CD14-positive monocyte (primary cell): Measurements from ENCODE around the gene POLE. TPM values are rescaled to one million over a fixed set of nuclear protein-coding genes. Genes with fewer than 3 reads are reported as not detected.

ENCODE experiments used
- DNase-seq, 3 donors: peaks; one replicate each; pipeline ENCODE4 v3.0.0-alpha.2; 2011 to 2022
- H2AFZ ChIP-seq: 2 replicates; pipeline ENCODE4 v1.6.0; 2012; ENCODE audit warnings: mild to moderate bottlenecking, low read depth, low read length, inconsistent platforms; ENCODE audit not compliant: insufficient read depth, poor library complexity, severe bottlenecking
- H3K27ac ChIP-seq, 2 donors: 1 replicate in 1 of 2; 2 replicates in 1 of 2; pipeline ENCODE4 v1.5.1; 2012 to 2013; ENCODE audit warnings: low read length in 2 of 2, control low read depth in 1 of 2, inconsistent platforms in 1 of 2, low read depth in 1 of 2, mild to moderate bottlenecking in 1 of 2
- H3K27me3 ChIP-seq, 2 donors: one replicate each; pipeline versions ENCODE4 v1.6.0 to v1.6.1; 2011 to 2013; ENCODE audit warnings: low read length in 2 of 2; ENCODE audit not compliant: control insufficient read depth in 2 of 2, insufficient read depth in 2 of 2
- H3K36me3 ChIP-seq, 2 donors: replicated peaks in 1 of 2; 1 replicate in 1 of 2; 2 replicates in 1 of 2; pipeline versions ENCODE4 v1.5.1 to v1.6.1; 2012 to 2013; ENCODE audit warnings: low read length in 2 of 2, control low read depth in 1 of 2, inconsistent platforms in 1 of 2, mild to moderate bottlenecking in 1 of 2; ENCODE audit not compliant: insufficient read depth in 2 of 2, control insufficient read depth in 1 of 2
- H3K4me1 ChIP-seq, 2 donors: 1 replicate in 1 of 2; 2 replicates in 1 of 2; pipeline versions ENCODE4 v1.5.1 to v1.6.1; 2012 to 2013; ENCODE audit warnings: low read length in 2 of 2, control low read depth in 1 of 2, inconsistent platforms in 1 of 2, mild to moderate bottlenecking in 1 of 2, moderate library complexity in 1 of 2; ENCODE audit not compliant: insufficient read depth in 2 of 2, control insufficient read depth in 1 of 2
- H3K4me2 ChIP-seq: replicated peaks from 2 replicates; pipeline ENCODE3; 2012; ENCODE audit warnings: low read length, moderate library complexity, mild to moderate bottlenecking; ENCODE audit not compliant: poor library complexity, severe bottlenecking; ENCODE audit errors: extremely low read depth
- H3K4me3 ChIP-seq, 3 experiments: fragments of 200-600 bp in 1 of 3; sonication (generic) in 1 of 3; replicated peaks in 1 of 3; 1 replicate in 2 of 3; 2 replicates in 1 of 3; pipeline ENCODE4 v1.5.1; 2011 to 2013; ENCODE audit warnings: low read length in 3 of 3, mild to moderate bottlenecking in 3 of 3, control low read depth in 2 of 3, low read depth in 2 of 3, inconsistent platforms in 1 of 3, moderate library complexity in 1 of 3
- H3K79me2 ChIP-seq: 2 replicates; pipeline ENCODE4 v1.6.0; 2012; ENCODE audit warnings: mild to moderate bottlenecking, control low read depth, inconsistent platforms, low read length, moderate library complexity; ENCODE audit not compliant: insufficient read depth
- H3K9ac ChIP-seq: 2 replicates; pipeline ENCODE4 v1.6.0; 2017; ENCODE audit warnings: low read length, mild to moderate bottlenecking; ENCODE audit not compliant: insufficient read depth, poor library complexity, severe bottlenecking
- H3K9me3 ChIP-seq, 2 donors: replicated peaks in 1 of 2; 1 replicate in 1 of 2; 2 replicates in 1 of 2; pipeline versions ENCODE4 v1.5.1 to v1.6.1; 2012 to 2013; ENCODE audit warnings: low read length in 2 of 2, control low read depth in 1 of 2; ENCODE audit not compliant: control insufficient read depth in 1 of 2, insufficient read depth in 1 of 2
- H4K20me1 ChIP-seq: 2 replicates; pipeline ENCODE4 v1.6.0; 2012; ENCODE audit warnings: mild to moderate bottlenecking, low read length, control low read depth, moderate library complexity; ENCODE audit not compliant: insufficient read depth
- H3K27ac Mint-ChIP-seq, 7 donors: one replicate each; pipeline ENCODE4 v1.8.0; 2020; ENCODE audit warnings: mild to moderate bottlenecking in 7 of 7, mixed read lengths in 7 of 7, moderate library complexity in 6 of 7, inconsistent platforms in 2 of 7
- H3K27me3 Mint-ChIP-seq, 3 donors: one replicate each; pipeline ENCODE4 v1.8.0; 2021 to 2022; ENCODE audit warnings: low read depth in 3 of 3, mild to moderate bottlenecking in 3 of 3, mixed read lengths in 3 of 3, moderate library complexity in 3 of 3, inconsistent platforms in 1 of 3
- H3K36me3 Mint-ChIP-seq, 2 donors: one replicate each; pipeline ENCODE4 v1.8.0; 2020; ENCODE audit warnings: mixed read lengths in 2 of 2, inconsistent platforms in 1 of 2, mild to moderate bottlenecking in 1 of 2
- H3K4me1 Mint-ChIP-seq: one replicate; pipeline ENCODE4 v1.8.0; 2020; ENCODE audit warnings: mild to moderate bottlenecking, mixed read lengths
- H3K4me3 Mint-ChIP-seq, 2 donors: one replicate each; pipeline ENCODE4 v1.8.0; 2020; ENCODE audit warnings: mild to moderate bottlenecking in 2 of 2, mixed read lengths in 2 of 2, moderate library complexity in 1 of 2
- H3K9me3 Mint-ChIP-seq, 7 donors: one replicate each; pipeline ENCODE4 v1.8.0; 2020 to 2022; ENCODE audit warnings: mixed read lengths in 7 of 7, mild to moderate bottlenecking in 6 of 7, moderate library complexity in 6 of 7, inconsistent platforms in 2 of 7
- WGBS: methylation state at CpG from one replicate; pipeline ENCODE4 v1.1.5; 2013; ENCODE audit warnings: missing lambda C conversion rate; ENCODE audit not compliant: insufficient coverage; 5-methylcytosine and 5-hydroxymethylcytosine counted together
- intact Hi-C, 2 donors: fragments of 100-400 bp; cut with micrococcal nuclease; formaldehyde crosslinking; loops; one replicate each; pipeline versions ENCODE4 v1.15.0 to v1.15.1; 2023
- polyA plus RNA-seq, 3 donors: library from polyadenylated mRNA; depleted of rRNA in 1 of 3; unstranded in 2 of 3; stranded (reverse) in 1 of 3; fragments of 300-500 nt in 2 of 3; fragments of >200 nt in 1 of 3; fragmentation: Illumina TruSeq in 2 of 3; gene quantifications; 1 replicate in 2 of 3; 2 replicates in 1 of 3; pipeline ENCODE4 v1.2.3, GENCODE V29; 2012 to 2021
- TF ChIP-seq, protein P1 (sequence below): fragments of 200-600 bp; IDR thresholded peaks from one replicate; pipeline ENCODE4 v1.8.0; 2022; ENCODE audit warnings: antibody characterized with exemption, mild to moderate bottlenecking

The POLE gene
- polyA plus RNA-seq, 3 donors = 1.00 to 24.2 (median 2.2) TPM

DNA sequence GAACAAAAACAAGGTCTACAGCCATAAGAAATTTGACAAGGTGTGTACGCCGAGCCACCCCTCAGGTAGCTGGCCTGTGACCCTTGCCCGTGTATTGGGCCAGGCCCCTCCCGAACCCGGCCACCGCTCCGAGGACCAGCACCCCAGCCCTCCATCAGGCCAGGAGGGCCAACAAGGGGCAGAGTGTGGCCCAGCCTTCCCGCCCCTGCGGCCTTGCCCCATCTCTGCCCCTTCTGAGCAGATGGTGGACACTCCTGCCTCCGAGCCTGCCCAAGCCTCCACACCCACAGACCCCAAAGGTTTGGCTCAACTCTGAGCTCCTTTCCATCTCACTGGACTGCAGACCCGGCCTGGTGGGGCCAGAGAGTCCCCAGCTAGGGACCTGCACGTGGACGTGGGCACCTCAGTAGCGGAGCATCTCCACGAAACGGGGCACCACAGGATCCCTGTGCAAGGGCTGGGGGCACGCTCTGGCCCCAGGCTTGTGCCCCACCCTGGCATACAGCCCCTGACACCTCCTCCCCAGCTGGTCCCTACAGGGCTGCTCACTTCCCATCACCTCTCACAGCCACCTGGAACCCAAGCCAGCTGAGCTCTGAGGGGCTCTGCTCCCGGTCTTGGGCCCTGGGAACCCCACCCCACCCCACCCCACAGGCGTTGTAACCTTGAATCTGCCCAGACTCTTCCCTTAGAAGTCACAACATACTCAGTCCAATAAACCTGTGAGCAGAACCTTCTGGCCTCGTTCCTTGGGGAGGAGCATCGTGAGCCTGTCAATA, 65.3 kb downstream of the POLE start:
- H3K79me2 ChIP-seq = no peaks in the 10 kb centered on the region
- Mint-ChIP-seq H3K27ac (no peak overlapping the region), H3K36me3 (peaks cover 25 to 38% of the 10 kb centered on the region in 2 donors), H3K9me3 (peaks cover 10 to 19% (median 14%) of the 10 kb centered on the region in 7 donors), H3K4me1 (peaks cover 2% of the 10 kb centered on the region), H3K27me3 (peaks cover 27 to 48% (median 34%) of the 10 kb centered on the region in 3 donors), H3K4me3 (no peak overlapping the region)
- TF ChIP-seq, protein P1, sequence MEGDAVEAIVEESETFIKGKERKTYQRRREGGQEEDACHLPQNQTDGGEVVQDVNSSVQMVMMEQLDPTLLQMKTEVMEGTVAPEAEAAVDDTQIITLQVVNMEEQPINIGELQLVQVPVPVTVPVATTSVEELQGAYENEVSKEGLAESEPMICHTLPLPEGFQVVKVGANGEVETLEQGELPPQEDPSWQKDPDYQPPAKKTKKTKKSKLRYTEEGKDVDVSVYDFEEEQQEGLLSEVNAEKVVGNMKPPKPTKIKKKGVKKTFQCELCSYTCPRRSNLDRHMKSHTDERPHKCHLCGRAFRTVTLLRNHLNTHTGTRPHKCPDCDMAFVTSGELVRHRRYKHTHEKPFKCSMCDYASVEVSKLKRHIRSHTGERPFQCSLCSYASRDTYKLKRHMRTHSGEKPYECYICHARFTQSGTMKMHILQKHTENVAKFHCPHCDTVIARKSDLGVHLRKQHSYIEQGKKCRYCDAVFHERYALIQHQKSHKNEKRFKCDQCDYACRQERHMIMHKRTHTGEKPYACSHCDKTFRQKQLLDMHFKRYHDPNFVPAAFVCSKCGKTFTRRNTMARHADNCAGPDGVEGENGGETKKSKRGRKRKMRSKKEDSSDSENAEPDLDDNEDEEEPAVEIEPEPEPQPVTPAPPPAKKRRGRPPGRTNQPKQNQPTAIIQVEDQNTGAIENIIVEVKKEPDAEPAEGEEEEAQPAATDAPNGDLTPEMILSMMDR = no peak
- no peak overlapping the region for H3K4me2 ChIP-seq
- intact Hi-C loops = no loop called here
- H3K4me1 ChIP-seq = no peaks in the 10 kb centered on the region
- H4K20me1 ChIP-seq = no peaks in the 10 kb centered on the region
- H3K4me3 ChIP-seq = no peak overlapping the region
- no peak overlapping the region for H3K27ac ChIP-seq
- H3K9me3 ChIP-seq = peaks cover 11 to 13% of the 10 kb centered on the region in 2 donors
- H3K9ac ChIP-seq = no peak overlapping the region
- H3K36me3 ChIP-seq = peaks cover 23 to 24% of the 10 kb centered on the region in 2 donors
- 76% methylated on average over 19 of the region's 21 CpGs for WGBS
- DNase-seq = no peak
- H3K27me3 ChIP-seq = peaks cover 15 to 36% of the 10 kb centered on the region in 2 donors
- no peak overlapping the region for H2AFZ ChIP-seq

DNA sequence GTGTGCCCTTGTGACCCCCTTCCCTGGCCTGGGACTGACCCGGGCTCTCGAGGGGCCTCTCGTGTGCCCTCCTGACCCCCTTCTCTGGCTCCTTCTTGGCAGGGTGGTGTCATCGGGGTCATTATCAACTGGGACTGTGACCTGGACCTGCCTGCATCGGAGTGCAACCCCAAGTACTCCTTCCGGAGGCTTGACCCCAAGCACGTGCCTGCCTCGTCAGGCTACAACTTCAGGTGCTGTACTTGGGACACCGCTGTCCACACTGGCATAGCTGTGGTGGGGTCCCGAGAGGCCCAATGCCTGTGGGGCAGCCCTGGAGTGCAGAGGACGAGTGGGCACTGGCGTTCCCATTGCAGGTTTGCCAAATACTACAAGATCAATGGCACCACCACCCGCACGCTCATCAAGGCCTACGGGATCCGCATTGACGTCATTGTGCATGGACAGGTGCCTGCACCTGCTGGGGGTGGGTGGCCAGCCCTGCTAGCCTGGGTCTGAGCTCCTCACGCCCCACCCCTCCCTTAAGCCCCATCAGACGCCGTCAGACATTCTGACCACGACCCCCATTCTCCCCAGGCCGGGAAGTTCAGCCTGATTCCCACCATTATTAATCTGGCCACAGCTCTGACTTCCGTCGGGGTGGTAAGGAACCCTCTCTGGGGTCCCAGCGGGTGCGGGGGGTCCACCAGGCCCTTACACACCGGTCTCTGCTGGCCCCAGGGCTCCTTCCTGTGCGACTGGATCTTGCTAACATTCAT, 66.1 kb downstream of the POLE start:
- Histone ChIP-seq H3K4me1 (no peaks in the 10 kb centered on the region), H3K9ac (no peak overlapping the region), H3K9me3 (peaks cover 19 to 21% of the 10 kb centered on the region in 2 donors), H4K20me1 (no peaks in the 10 kb centered on the region), H3K79me2 (no peaks in the 10 kb centered on the region), H3K36me3 (peaks cover 21 to 23% of the 10 kb centered on the region in 2 donors), H3K4me2 (no peak overlapping the region), H3K27me3 (peaks cover 15 to 44% of the 10 kb centered on the region in 2 donors), H3K27ac (no peak overlapping the region), H3K4me3 (no peak overlapping the region), H2AFZ (no peak overlapping the region)
- H3K27ac Mint-ChIP-seq = no peak overlapping the region
- intact Hi-C loops = no loop called here
- H3K4me3 Mint-ChIP-seq = no peak overlapping the region
- H3K9me3 Mint-ChIP-seq = peaks cover 14 to 26% (median 22%) of the 10 kb centered on the region in 7 donors
- H3K36me3 Mint-ChIP-seq = peaks cover 25 to 34% of the 10 kb centered on the region in 2 donors
- no peak for DNase-seq
- WGBS = 76% methylated on average over 27 of the region's 28 CpGs
- TF ChIP-seq, protein P1 = no peak
- peaks cover 32 to 56% (median 40%) of the 10 kb centered on the region in 3 donors for H3K27me3 Mint-ChIP-seq
- H3K4me1 Mint-ChIP-seq = peaks cover 2% of the 10 kb centered on the region
